ENCODE data around the gene ZNF70. TPM values are rescaled to one million over a fixed set of nuclear protein-coding genes. Genes with fewer than 3 reads are reported as not detected.
A peak's percentile ranks its signal among the peaks of the same experiment; 100 is the strongest.

Gene ZNF70
- total RNA-seq, 1 experiment from 2014 or later: 5.4 TPM

GRCh38 chr22:23754220-23754919, 3.5 kb upstream of the ZNF70 start, which contains the start of gene VPREB3:
VPREB3 (minus strand) TSS chr22:23754425; CDS start chr22:23754363, 62 bp downstream.
- Mint-ChIP-seq H3K4me1 (ENCODE audit: low read depth, unreplicated experiment) (peaks cover 10% of the 10 kb centered on the region), H3K36me3 (ENCODE audit: insufficient read depth, unreplicated experiment) (no peaks in the 10 kb centered on the region), H3K4me3 (ENCODE audit: unreplicated experiment) (no peak within 1 kb of the TSS), H3K27ac (ENCODE audit: unreplicated experiment) (no peak within 1 kb of the TSS), H3K27me3 (ENCODE audit: insufficient read depth, unreplicated experiment) (no peaks in the 10 kb centered on the region), H3K9me3 (ENCODE audit: unreplicated experiment) (no peaks in the 10 kb centered on the region)
- intact Hi-C loops (cut with micrococcal nuclease; ENCODE audit: unreplicated experiment): no loop called here
- no peak for DNase-seq
- ChIA-PET POLR2A (interaction anchor here (0.5 to 0.6 kb wide), 2 partner anchors 50 to 103 kb away, joined by 3 to 5 read pairs; partner anchors contain the start of gene SLC2A11), CTCF (no interaction called here)
- H3K4me3 ChIP-seq (ENCODE audit: low read depth, low read length): no peak within 1 kb of the TSS
- TF ChIP-seq, protein P1, sequence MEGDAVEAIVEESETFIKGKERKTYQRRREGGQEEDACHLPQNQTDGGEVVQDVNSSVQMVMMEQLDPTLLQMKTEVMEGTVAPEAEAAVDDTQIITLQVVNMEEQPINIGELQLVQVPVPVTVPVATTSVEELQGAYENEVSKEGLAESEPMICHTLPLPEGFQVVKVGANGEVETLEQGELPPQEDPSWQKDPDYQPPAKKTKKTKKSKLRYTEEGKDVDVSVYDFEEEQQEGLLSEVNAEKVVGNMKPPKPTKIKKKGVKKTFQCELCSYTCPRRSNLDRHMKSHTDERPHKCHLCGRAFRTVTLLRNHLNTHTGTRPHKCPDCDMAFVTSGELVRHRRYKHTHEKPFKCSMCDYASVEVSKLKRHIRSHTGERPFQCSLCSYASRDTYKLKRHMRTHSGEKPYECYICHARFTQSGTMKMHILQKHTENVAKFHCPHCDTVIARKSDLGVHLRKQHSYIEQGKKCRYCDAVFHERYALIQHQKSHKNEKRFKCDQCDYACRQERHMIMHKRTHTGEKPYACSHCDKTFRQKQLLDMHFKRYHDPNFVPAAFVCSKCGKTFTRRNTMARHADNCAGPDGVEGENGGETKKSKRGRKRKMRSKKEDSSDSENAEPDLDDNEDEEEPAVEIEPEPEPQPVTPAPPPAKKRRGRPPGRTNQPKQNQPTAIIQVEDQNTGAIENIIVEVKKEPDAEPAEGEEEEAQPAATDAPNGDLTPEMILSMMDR (IDR thresholded peaks at IDR 0.05; ENCODE audit: insufficient read depth in 1 of 2, low read depth in 1 of 2, low read length in 1 of 2, severe bottlenecking in 1 of 2, unreplicated experiment in 1 of 2): no peak
- 0 out of 2 replicates have a peak, but pooled peaks cover 3% of the 10 kb centered on the region for H3K4me1 ChIP-seq
- H3K9me3 ChIP-seq: no peaks in the 10 kb centered on the region
- BruUV-seq (replicated peaks): no TSS peak
- no peaks in the 10 kb centered on the region for H3K27me3 ChIP-seq (replicated peaks; ENCODE audit: control insufficient read depth, insufficient read depth, low read length)
- no peaks in the 10 kb centered on the region for H3K36me3 ChIP-seq (ENCODE audit: control insufficient read depth, insufficient read depth, low read length)

DNA sequence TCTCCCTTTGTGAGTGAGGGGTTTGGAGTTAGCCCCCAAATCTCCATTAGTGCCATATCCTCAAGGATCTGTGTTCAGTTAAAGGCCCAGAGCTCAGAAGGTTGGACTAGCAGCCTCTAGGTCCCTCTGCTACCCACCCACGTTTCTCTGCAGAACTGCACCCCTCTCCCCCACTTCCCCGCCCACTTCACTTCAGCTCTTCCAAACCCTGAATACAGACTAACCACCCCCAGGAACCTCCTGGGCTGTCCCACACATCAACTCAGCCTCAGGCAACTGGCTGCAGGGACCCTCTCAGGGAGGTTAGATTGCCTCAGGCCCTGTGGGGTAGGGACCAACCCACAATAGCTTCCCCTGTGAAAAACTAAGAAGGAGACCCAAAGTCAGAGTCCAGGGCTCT, 2.5 kb upstream of the ZNF70 start:
- peaks cover 11% of the 10 kb centered on the region for H3K4me1 Mint-ChIP-seq (ENCODE audit: low read depth, unreplicated experiment)
- TF ChIP-seq, protein P1 (IDR thresholded peaks at IDR 0.05; ENCODE audit: insufficient read depth in 1 of 2, low read depth in 1 of 2, low read length in 1 of 2, severe bottlenecking in 1 of 2, unreplicated experiment in 1 of 2): no peak
- Histone ChIP-seq H3K27me3 (replicated peaks; ENCODE audit: control insufficient read depth, insufficient read depth, low read length) (no peaks in the 10 kb centered on the region), H3K36me3 (ENCODE audit: control insufficient read depth, insufficient read depth, low read length) (no peaks in the 10 kb centered on the region), H3K4me3 (ENCODE audit: low read depth, low read length) (no peak overlapping the region), H3K4me1 (0 out of 2 replicates have a peak, but pooled peaks cover 3% of the 10 kb centered on the region), H3K9me3 (no peaks in the 10 kb centered on the region)
- H3K27me3 Mint-ChIP-seq (ENCODE audit: insufficient read depth, unreplicated experiment): no peaks in the 10 kb centered on the region
- intact Hi-C loops (cut with micrococcal nuclease; ENCODE audit: unreplicated experiment): no loop called here
- no peak for DNase-seq
- H3K36me3 Mint-ChIP-seq (ENCODE audit: insufficient read depth, unreplicated experiment): no peaks in the 10 kb centered on the region
- H3K9me3 Mint-ChIP-seq (ENCODE audit: unreplicated experiment): no peaks in the 10 kb centered on the region
- CTCF ChIA-PET: no interaction called here
- H3K4me3 Mint-ChIP-seq (ENCODE audit: unreplicated experiment): no peak overlapping the region
- H3K27ac Mint-ChIP-seq (ENCODE audit: unreplicated experiment): no peak overlapping the region
- POLR2A ChIA-PET: no interaction called here
- no TSS peak for BruUV-seq (replicated peaks)

GRCh38 chr22:23752750-23753149, 1.8 kb upstream of the ZNF70 start:
- Mint-ChIP-seq H3K4me1 (ENCODE audit: low read depth, unreplicated experiment) (peaks cover 11% of the 10 kb centered on the region), H3K36me3 (ENCODE audit: insufficient read depth, unreplicated experiment) (no peaks in the 10 kb centered on the region), H3K27me3 (ENCODE audit: insufficient read depth, unreplicated experiment) (no peaks in the 10 kb centered on the region), H3K27ac (ENCODE audit: unreplicated experiment) (peak overlapping the region; percentile 77), H3K4me3 (ENCODE audit: unreplicated experiment) (peak overlapping the region; percentile 89), H3K9me3 (ENCODE audit: unreplicated experiment) (no peaks in the 10 kb centered on the region)
- intact Hi-C loops (cut with micrococcal nuclease; ENCODE audit: unreplicated experiment): no loop called here
- Histone ChIP-seq H3K4me3 (ENCODE audit: low read depth, low read length) (no peak overlapping the region), H3K4me1 (0 out of 2 replicates have a peak, but pooled peaks cover 3% of the 10 kb centered on the region), H3K9me3 (no peaks in the 10 kb centered on the region), H3K27me3 (replicated peaks; ENCODE audit: control insufficient read depth, insufficient read depth, low read length) (no peaks in the 10 kb centered on the region), H3K36me3 (ENCODE audit: control insufficient read depth, insufficient read depth, low read length) (no peaks in the 10 kb centered on the region)
- ChIA-PET POLR2A (no interaction called here), CTCF (no interaction called here)
- no peak for DNase-seq
- TF ChIP-seq, protein P1 (IDR thresholded peaks at IDR 0.05; ENCODE audit: insufficient read depth in 1 of 2, low read depth in 1 of 2, low read length in 1 of 2, severe bottlenecking in 1 of 2, unreplicated experiment in 1 of 2): no peak
- BruUV-seq (replicated peaks): no TSS peak

Measured in Caco-2 (cell line).